Measurements from ENCODE around the gene ATP2B1.
"Not testable (repeated sequence)": the region's sequence is repeated elsewhere in the genome, so short reads cannot be mapped to it uniquely, and the experiment has no call there.

Gene ATP2B1

DNA sequence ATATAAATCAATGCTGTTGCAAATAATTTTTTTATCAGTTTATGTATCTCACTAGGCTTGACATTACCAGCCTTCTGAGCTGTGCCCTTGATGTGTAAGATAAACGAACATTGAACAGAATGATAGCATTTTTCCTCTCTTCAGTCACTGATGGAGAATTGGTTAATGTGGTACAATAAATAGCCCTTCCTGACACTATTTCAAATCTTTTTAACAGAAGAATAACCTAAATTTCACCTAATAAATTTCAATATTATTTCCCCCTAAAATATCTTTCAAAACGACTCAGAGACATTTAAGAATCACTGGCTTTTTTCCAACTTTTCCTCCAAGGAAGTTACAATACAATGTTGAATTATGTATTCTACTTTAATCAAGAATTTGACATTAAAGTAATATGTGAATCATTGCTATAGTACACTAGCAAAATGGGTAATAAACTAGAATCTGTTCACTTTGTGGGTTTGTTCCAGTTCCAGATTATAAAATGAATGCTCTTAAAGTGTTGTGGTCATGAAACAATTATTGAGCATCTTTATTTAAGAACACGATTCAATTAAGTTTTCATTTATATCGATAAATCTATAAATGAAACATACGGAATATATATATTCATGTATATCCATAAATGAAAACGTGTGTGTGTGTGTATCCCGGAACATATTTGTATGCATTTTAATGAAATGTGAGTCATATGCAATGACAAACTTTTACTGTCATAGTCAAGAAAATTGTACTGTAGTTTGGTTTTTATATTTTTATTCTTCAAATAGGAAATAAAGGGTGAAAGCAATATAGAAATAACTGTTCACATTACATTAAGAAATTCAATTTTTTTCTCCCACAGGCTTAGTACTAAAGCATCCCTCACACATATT is 2.5 kb upstream of the ATP2B1 start:
- DNase-seq, result no peak

GRCh38 chr12:89709995-89710872 is 1.6 kb upstream of the ATP2B1 start:
- peak in 1 of 2 experiments; percentile 53 for DNase-seq

DNA sequence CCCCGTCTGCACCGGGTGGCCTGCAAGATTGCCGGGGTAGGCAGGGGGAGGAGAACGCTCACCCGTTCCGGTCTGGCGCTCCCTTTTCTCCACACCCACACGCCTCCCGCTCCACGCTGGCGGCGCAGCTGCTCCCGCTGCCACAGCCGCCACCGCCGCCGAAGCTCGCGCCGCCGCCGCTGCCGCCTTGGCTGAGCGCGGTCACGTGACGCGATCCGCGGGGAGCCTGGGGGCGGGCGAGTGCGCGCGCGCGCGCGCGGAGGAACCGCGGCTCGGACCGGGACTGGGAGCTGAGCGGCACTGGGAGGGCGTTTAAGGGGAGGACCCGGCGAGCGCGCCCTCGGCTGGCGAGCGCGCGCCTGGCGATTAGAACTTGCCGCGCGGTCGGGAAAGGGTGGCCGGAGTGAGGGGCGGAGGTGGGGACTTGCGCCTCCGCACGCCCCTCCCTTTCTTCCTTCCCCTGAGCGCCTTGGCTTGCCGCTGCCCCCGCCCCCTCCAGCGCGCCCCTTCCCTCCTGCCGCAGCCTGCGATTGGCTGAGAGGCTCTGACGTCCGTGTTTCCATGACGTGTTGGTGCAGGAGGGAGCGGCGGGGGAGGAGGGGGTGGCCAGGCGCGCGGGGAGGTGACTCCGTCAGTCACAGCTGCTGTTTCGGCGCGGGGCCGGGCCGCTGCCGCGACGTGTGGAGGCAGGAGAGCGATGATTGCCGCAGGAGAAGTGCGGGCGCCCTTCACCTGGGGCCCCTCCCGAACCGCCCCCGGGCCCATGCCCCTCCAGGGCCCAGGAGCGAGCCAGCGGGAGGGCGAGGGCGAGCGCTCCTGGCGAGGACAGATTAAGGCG is 738 bp upstream of the ATP2B1 start:
- peak; percentile 77 to 85 for DNase-seq

DNA sequence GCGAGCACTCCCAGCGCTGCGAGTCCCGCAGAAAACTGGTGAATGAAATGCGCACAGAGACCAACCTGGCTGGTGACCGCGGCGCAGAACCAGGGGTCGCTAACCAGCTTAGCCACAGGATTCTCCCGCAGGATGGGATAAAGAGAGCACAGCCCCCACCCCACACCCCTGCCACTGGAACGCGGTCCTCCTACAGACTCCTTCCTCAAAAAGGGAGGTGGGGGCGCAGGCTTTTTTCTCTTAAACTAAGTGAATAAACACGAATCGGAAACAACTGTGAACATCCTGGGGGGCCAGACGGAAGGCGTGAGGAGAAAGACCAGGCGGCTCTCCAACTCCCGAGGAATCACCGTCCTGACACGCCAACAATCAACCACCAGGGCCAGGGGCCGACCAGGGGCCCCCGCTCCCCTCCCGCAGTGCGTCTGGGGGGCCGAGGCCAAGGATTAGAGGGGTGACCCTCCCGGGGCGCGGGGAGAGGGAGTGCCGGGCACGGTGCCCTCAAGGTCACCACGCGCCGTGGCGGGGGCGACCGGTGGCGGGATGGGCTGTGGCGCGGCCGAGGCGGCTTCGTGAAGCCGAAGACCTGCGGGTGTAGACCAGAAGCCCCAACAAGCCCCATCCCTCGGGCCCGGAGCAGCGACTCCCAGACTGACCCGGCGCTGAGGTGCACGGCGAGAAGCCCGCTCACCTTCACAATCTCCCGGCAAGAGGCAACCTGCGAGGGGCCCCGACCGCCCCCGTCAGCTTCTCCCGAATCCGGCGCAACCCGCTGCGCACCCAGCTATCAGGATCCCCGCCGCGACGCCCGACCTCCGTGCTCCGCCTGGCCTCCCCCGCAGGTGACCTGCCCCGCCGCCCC is 704 bp downstream of the ATP2B1 start:
- DNase-seq, result no peak

DNA sequence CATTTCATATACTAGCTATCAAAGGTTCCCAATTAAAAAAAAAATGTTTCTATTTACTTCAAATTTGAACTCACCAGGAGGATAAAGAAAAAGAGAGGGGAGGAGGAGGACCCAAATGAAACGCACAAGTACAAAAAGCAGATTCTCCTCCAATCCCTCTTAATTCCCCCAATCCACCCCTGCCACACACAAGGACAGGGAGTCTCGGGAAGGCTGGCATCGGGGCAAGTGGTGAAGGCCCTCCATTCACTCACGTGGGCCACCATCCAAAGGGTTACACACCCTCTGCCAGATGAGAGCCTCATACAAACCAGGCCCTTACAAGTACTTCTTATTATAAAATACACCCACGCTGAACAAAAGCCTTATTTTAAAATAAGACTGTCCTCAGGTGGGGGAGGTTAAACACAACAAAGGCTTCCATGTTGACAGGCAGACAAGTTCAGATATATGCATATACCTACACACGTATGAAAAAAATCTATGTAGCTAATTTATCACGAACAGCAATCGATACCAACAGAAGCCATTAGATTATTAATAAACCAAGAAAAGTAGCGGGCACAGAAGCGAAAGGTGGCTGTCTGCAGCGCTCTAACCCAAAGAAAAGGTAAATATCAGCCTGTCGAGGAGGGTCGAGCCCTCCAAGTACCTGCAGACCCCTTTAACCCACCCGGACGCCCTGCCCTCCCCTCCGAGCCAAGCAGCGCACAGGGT is 1.5 kb downstream of the ATP2B1 start:
- no peak for DNase-seq

DNA sequence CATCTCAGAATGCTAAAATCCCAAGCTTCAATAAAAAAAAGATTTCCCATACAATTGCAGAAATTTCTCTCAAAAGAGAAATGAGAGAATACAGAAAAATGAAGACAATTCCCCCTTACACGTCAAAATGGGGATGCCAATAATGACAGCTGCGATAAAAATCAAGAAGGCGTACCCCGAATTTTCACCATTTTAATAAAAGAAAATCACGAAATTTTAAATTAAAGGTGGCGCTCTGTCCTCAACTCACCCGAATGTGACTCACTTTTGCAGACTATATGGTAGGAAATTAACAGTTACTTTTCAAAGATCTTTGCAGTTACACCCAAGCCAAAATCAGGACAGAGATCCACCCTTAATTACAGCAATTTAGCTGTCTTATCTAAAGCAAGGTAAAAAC is 2.1 kb downstream of the ATP2B1 start:
- no peak for DNase-seq

- DNase-seq, result no peak
These were observed 4.2 kb downstream of the ATP2B1 start for GRCh38 chr12:89704457-89704856.

GRCh38 chr12:89703768-89704167 is 4.9 kb downstream of the ATP2B1 start:
- no peak for DNase-seq

- DNase-seq, result no peak
These were observed 6.1 kb downstream of the ATP2B1 start for GRCh38 chr12:89702503-89702902.

DNA sequence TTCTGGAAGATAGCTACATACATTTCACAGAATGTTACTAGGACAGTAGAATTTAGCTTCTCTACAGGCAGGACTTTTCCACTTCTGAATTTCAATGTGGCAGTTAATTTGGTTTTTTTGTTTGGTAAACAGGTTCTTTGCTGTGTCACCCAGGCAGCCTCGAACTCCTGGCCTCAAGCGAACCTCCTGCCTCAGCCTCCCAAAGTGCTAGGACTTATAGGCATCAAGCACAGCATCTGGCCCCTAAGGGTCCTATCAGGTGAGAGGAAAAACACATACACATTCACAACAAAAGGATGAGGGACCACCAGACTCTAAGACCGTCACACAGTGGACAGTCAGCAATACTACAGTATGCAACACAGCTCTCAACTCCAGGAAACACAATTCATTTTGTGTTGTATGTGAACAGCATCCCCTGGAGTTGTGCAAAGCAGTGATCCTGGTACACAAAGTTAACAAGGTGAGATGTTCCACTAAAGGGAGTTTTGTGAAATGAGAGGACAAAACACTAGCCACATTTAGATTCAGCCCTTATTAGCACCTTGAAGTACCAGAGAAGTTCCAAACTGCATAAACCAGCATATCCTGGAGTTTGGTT is 6.9 kb downstream of the ATP2B1 start:
- no peak for DNase-seq

DNA sequence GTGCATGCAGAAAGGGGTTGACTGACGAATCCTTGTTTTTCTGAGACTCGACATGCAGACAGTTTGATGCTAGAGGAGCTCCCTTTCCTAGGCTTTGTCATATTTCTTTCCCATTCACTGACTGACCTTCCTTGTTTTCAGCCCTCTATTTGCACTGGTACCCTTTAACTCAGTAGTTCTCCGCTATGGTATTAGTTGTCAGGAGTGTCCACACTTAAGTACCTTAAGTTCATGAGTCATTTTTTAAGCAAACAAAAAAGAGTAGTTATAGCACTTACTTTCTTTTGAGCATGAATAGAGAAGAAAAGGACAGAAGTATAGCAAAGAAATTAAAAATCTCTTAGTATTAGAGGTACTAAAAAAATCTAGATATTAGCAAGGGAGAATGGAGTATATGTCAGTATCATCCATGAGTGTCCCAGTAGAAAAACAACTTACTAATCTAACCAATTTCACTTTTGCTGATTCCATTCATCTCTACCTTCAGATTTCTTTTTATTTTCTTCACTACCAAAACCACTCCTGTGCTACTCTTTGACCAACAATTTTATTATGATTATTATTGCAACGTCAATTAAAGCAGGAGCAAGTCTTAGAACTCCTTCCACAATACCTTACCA is 8.3 kb downstream of the ATP2B1 start:
- no peak for DNase-seq

DNA sequence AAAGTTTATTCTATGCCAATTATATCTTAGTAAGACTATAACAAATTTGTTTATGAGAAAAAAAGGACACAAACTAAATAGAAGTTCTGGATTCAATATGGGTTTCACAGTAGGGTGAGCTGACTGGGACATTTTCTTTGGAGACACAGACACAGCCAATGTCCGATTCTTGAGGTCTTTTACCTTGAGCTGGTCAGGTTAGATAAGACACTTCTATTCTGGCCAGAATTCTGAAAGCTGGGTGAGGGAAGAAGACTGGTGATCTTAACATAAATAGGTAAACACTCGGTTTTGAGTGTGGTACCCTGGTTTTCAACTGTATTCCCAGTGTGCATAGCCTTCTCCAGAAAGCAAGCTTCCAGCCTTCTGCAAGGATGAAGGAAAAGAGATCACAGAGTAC is 10.0 kb downstream of the ATP2B1 start:
- DNase-seq, result no peak

GRCh38 chr12:89697728-89698127 is 10.9 kb downstream of the ATP2B1 start:
- not testable (repeated sequence) for DNase-seq

DNA sequence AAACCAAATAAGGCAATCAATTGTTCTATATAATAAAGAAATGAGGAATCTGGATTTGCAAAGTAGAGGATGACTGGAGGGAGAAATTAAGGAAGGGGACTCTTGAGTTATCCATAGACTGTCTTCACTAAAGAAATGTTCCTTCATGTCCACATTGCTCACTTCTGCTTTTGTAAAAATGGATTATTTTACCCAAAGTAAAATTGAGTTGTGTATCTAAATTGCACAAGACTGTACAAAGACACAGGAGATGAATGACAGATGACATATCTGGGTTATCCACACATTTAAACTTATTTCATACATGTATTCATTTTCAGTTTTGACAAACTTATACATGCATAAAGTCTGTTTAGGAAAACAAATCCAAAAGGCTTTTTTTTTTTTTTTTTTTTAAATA is 11.3 kb downstream of the ATP2B1 start:
- no peak for DNase-seq

DNA sequence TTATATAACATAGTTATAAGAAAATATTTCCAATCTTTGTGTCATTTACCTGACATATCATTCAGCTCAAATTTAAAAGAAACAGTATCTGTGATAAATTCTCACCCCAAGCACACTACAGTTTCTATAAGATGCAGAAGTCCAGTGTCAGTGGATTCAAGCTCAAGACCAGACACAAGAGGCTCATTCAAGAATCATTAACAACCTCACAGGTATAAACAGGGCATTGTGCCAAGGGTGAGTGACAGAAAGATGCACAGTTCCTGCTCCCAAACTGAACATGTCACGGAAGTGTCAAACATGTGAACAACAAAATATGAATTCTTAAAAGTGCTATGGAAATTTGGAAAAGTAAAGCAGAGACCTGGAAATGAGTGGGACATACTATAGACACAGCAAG is 12.8 kb downstream of the ATP2B1 start:
- no peak for DNase-seq

DNA sequence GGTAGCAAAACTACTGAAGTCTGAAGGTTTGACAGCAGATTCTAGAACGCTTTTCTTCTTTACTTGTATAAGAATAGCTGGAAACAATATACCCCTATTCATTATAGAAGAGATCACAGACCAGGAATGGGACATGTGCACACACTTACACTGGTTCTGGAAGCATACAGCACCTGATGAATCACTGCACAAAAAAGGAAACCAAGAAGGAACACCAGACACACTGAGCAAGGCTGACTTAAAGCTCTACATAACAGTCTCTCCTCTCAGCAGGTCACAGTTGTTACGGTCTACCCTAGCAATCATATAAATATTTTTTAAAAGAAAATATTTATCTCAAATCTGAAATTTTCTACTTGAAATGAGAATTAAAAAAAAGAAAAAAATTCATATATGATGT is 13.5 kb downstream of the ATP2B1 start:
- DNase-seq, result no peak

DNA sequence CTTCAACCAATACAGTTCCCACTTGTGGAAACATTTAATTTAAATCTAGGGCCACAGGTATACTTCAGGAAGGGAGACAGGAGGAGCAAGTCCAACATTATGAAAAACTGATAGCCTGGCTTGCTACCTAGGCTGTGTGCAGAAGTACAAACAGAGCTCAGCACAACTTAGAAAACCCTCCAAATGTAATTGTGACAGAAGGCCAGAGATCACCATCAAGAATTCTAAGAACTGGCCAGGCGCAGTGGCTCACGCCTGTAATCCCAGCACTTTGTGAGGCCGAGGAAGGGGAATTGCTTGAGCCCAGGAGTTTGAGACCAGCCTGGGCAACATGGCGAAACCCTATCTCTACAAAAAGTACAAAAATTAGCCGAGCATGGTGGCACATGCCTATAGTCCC is 14.1 kb downstream of the ATP2B1 start:
- DNase-seq, result no peak

- no peak for DNase-seq
These were observed 14.9 kb downstream of the ATP2B1 start for GRCh38 chr12:89693639-89694202.

- no peak for DNase-seq
These were observed 16.2 kb downstream of the ATP2B1 start for GRCh38 chr12:89692439-89692838.

GRCh38 chr12:89691659-89692058 is 17.0 kb downstream of the ATP2B1 start:
- DNase-seq, result no peak

Measured in cerebellar nuclear complex (tissue), 1 donor.